Stimulated activated CD8-positive, alpha-beta memory T cell treated with anti-CD3 and anti-CD28 coated beads, Interleukin-7, amount 100 ng/mL, for 1 hour (primary cell): Measurements from ENCODE around the gene CADM1.

ENCODE experiments used
- DNase-seq, 2 donors: peaks; one replicate each; pipeline ENCODE4 v3.0.0-alpha.2; 2020; ENCODE audit warnings: low read depth in 2 of 2

The CADM1 gene

DNA sequence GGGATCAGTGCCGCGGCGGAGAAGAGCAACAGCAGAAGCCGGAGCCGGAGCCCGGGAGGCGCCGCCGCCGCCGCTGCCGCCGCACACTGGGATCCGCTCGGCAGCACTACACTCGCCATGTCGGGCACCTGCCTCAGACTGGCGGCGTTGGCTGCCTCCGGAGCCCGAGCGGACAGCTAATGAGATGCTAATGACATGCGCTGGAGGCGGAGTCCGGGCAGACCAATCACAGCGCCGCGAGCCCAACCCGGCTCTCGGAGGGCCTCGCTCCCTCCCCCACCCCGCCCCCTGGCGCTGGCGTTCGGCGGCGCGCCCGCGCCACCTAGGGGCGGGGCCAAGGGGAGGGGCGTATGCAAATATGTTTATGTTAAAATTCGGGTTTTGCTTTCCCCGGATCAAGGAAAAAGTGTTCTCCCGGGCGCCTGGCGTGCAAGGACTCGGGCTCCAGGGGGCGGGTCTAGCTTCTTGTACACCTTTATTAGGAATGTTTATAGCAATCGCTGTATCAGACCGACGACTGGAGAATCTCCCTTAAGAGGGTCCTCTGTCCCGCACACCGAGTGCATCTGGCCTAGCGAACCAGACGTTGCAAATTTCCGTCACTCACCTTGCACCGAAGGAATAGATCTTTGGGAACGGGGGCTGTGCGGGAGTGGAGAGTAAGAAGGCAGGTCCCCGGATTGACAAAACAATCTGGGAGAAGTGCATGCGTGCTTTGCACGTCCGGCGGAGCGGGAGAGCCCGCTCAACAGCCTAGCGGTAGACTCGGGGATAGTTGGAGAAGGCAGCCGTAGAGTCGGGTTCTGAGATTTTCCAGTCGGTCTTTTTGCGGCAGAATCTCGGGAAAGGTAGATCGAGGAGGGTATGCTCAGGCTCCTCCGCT is at the start of gene CADM1:
Gene CADM1 (minus strand): TSS at position 140 of the 883 bp plus-strand sequence.
- DNase-seq, result peak; percentile 45 to 61

DNA sequence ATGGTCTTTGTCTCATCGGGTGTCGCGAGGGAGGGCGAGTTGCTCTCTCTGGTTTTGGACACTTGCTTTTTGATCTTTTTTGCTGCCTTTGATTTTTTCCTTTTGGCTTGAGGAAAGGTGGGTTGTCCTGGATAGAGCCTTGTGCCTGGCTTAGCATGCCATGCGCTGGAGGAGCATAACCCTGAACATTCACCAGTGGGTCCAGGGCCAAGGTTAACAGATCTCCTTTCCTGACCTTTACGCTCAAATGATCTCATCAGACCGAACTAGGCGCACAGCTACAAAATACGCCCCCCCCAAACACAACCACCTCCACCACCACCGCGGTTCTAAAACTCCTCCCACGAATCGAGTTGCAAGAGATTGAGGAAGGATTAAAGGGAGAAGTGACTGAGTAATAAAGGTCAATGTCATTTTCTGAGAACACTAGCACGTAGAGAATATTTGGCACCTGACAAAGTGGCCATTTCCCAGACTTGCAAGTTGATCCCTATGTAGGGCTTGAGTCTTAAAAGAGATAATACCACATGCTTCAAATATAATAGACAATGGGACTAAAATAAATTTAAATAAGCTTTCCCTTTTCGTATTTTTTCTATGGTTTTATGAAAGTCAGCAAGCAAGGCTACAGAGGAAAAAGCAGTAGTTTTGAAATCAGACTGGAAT is 48.7 kb upstream of the CADM1 start:
- no peak for DNase-seq

- no peak for DNase-seq
Observed at GRCh38 chr11:115552151-115552772, 48.0 kb upstream of the CADM1 start.

GRCh38 chr11:115550291-115551059 is 46.3 kb upstream of the CADM1 start:
- no peak for DNase-seq

DNA sequence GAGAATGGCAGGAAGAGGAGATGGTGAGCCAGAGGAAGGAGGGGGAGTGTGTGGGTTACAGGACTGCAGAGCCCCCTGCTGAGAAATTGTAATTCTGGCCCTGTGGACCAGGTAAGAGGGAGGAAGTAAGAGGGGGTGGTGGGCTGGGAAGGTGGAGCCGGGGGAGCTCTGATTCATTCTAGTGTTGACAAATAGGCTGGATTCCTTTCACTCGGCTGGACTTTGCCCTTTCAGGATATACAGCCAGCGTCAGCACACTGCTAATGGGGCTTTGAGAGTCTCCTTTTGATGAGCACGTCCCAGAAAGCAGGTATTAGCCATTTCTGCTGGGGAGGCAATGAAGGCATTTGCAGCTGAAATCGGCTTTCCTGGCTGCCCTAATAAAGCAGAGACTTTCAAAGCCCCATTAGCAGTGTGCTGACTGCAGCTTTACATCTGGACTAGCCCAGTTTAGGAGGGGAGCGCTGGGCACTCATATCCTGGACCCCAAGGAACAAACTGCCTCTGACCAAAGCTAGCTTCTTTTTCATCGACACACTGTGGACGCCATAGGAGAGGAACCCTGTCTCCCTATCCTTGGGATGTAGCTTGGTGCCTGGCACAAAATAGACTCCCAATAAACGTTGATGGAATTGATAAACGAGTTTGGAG is 44.8 kb upstream of the CADM1 start:
- DNase-seq, result no peak

GRCh38 chr11:115545581-115546210 is 41.5 kb upstream of the CADM1 start:
- DNase-seq, result no peak

- no peak for DNase-seq
Observed at GRCh38 chr11:115544422-115544948, 40.3 kb upstream of the CADM1 start.

DNA sequence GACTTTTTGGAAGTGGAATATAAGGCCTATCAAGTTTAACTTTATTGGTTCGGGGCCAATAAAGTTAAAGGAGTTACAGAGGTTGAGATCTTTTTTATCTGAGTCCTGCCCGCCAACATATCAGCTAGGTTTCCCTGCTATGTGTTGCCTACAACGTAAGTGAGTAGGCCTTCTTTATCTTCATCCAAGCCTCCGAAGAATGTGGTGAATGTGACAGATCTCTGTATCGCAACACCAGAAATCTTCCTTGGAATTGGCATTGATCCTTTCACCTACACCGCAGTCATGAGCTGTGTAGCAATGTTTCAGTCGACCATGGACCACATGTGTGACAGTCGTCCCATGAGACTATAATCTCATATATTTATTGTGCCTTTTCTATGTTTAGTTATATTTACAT is 37.3 kb upstream of the CADM1 start:
- no peak for DNase-seq

DNA sequence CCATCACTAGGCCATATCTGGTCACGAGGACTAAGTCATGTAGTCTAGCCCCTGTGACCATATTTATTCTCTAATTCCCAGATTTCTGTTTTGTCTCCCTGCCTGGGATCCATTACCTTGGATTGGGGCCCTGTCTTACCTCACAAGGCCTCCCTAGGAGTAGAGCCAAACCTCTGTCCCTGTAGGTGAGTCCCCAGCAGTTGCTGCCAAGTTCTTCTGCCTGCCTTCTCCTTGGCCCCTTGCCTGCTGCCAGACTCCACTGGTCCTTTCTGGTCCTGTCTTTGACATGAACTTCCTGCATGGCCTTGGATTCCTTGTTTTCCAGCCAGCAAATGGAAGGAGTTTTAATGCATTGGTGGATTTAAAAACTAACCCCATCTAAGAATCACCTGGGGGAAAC is 35.6 kb upstream of the CADM1 start:
- DNase-seq, result no peak

- no peak for DNase-seq
Observed at GRCh38 chr11:115535781-115536180, 31.6 kb upstream of the CADM1 start.

DNA sequence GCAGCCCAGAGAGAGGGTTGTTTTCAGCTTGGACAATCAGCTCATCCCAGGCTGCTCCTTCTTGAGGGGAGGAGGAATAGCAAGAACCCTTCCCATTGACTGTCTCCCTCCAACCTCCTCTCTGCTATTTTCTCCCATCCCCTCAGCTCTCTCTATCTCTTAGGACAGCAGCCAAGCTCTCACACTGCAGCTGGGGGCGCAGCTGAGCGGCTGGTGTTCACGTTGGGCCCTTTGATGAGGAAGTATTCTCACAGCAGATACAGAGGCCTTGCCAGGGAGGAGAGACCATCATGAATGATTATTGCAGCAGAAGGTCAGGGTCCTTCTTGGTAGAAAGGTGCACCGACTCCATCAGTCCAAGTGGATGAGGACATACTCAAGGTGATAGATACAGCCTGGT is 26.5 kb upstream of the CADM1 start:
- DNase-seq, result no peak

GRCh38 chr11:115528225-115528624 is 24.0 kb upstream of the CADM1 start:
- no peak for DNase-seq

GRCh38 chr11:115527534-115528125 is 23.4 kb upstream of the CADM1 start:
- DNase-seq, result no peak

- DNase-seq, result no peak
Observed at GRCh38 chr11:115525531-115526006, 21.4 kb upstream of the CADM1 start.

DNA sequence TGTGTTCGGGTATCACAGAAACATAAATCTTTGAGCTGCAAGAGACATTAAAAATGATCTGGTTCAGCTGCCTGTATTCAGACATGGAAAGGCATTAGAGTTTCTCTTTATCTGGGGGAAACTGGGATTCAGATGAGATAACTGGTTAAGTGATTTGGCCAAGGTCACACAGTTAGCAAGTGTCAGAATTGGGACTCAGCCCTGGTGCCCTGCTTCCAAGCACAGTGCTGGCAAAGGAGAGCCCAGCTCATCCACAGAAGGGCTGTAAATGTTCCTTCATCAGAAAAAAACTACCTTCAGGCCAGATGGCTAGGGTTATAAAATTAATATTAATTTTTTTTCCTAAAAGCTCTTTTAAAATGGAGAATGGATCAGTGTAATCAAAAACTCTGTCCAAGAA is 20.4 kb upstream of the CADM1 start:
- DNase-seq, result no peak

GRCh38 chr11:115523727-115524399 is 19.6 kb upstream of the CADM1 start:
- no peak for DNase-seq

GRCh38 chr11:115522302-115522701 is 18.1 kb upstream of the CADM1 start:
- no peak for DNase-seq

- no peak for DNase-seq
Observed at GRCh38 chr11:115521825-115522224, 17.6 kb upstream of the CADM1 start.

DNA sequence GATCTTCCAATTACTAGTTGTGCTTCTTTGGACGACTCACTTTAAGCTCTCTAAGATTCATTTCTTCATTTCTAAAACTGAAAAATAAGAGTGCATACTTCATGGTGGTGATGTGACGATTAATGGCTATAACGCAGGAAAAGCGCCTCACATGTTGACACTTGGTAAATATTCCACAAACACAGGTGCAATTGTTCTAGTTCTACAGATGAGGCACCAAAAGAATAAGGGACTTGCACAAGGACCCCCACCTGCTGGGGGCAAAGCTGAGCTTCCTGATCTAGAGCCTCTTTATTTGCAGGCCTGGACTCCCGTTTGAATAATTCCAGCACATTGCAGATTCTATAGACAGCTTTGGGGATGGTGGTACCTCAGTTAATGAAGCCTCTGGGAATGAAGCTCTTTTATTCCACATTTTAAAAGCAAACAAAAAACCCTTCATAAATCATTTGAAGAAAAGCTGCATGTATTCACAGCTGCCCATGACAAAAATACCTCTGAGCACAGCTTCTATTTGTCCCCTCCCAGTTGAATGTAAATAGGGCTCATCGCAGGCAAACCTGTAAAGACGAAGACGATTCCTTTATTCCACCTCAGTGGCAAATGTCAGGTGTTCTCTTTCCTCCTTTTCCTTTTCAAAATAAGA is 14.9 kb upstream of the CADM1 start:
- no peak for DNase-seq
